ENCODE results near the gene TMTC1. TPM values are rescaled to one million over a fixed set of nuclear protein-coding genes. Genes with fewer than 3 reads are reported as not detected.

TMTC1 gene
- total and polyA plus RNA-seq, 8 donors, result 1.2 to 5.1 (median 2.8) TPM

- 36 to 57% methylated on average over 3 of the region's 3 CpGs for WGBS, 2 donors
These were observed 110.4 kb downstream of the TMTC1 start for GRCh38 chr12:29673346-29673745.

DNA sequence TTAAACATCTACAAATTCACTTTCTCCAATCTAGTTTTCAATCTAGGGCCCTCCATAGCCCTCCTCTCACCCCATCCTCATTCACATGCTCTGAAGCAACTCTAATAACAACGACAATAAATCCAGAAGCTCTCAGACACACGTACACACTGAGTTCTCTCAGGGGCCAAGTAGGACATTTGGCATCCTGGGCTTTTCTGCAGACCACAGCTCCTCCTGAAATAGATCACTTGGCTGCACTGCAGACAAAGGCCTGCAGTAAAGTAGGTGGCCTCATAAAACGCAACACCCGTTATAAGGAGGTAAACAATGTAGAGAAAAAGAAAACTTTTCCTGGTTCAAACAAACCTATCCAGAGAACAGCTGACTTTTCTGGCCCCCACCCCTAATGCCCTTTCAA lies 111.2 kb downstream of the TMTC1 start:
- FAIRE-seq, result no peak
- no peak overlapping the region for H3K4me3 ChIP-seq
- no peaks in the 10 kb centered on the region for H3K36me3 ChIP-seq
- no peaks in the 10 kb centered on the region for H3K9me3 ChIP-seq
- no peak overlapping the region for H3K27ac ChIP-seq
- no peak for TF ChIP-seq CTCF (IDR thresholded peaks at IDR 0.05)
- ATAC-seq, result no peak
- H3K4me1 ChIP-seq, result no peaks in the 10 kb centered on the region
- no peaks in the 10 kb centered on the region for H3K27me3 ChIP-seq
- WGBS, 2 donors, result 56 to 58% methylated on average over 4 of the region's 4 CpGs
- no peak for DNase-seq
- intact Hi-C loops (cut with DNase I), result no loop called here

More at GRCh38 chr12:29673346-29673745, 110.4 kb downstream of the TMTC1 start:
- Histone ChIP-seq H3K9me3 (no peaks in the 10 kb centered on the region), H3K27me3 (no peaks in the 10 kb centered on the region), H3K4me1 (no peaks in the 10 kb centered on the region), H3K27ac (no peak overlapping the region), H3K36me3 (no peaks in the 10 kb centered on the region), H3K4me3 (no peak overlapping the region)
- no peak for TF ChIP-seq CTCF (IDR thresholded peaks at IDR 0.05)
- intact Hi-C loops (cut with DNase I), result no loop called here
- ATAC-seq, result no peak
- no peak for DNase-seq
- no peak for FAIRE-seq

DNA sequence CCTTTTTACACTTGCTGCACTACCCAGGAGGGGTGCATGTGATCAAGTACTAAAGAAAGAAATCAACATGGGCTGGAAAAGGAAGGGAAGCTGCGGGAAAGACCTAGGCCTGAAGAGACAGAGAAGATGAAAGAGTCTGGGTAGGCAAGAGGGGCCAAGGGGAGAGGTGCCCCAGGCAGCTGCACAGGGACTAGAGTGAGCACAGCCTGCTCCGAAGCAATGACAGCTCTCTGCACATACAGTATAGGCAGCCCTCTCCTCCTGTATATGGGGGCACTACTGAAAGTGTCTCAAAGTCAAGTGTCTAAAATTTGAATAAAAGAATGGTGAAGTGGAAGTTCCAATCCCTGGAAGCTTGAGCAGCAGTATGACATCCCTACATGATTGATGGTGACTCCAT lies 112.0 kb downstream of the TMTC1 start:
- Histone ChIP-seq H3K27me3 (no peaks in the 10 kb centered on the region), H3K4me3 (no peak overlapping the region), H3K9me3 (no peaks in the 10 kb centered on the region), H3K4me1 (no peaks in the 10 kb centered on the region), H3K27ac (no peak overlapping the region), H3K36me3 (no peaks in the 10 kb centered on the region)
- intact Hi-C loops (cut with DNase I), result no loop called here
- ATAC-seq, result no peak
- 62 to 81% methylated on average over 2 of the region's 2 CpGs for WGBS, 2 donors
- FAIRE-seq, result no peak
- DNase-seq, result no peak
- TF ChIP-seq CTCF (IDR thresholded peaks at IDR 0.05), result no peak

DNA sequence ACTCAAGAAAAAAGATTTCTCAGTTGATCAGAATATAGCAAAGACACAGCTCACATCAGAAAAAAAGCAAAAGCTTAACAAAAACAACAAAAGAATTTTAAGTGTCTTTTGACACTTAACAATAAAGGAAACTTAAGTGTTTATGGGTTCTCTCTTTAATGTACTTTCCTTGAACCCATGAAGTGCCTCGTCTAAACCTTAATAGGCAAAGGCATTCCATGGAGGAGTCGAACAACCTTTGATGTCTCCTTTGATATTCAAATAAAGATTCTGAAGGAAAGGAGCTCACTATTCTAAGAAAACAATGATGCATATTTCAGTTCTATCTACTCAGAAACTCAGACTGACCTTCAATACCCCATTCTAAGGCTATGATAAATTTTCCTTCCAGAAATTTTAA lies 116.7 kb downstream of the TMTC1 start:
- WGBS, 2 donors, result 52 to 61% methylated on average over 2 of the region's 2 CpGs
- FAIRE-seq, result no peak
- DNase-seq, result no peak
- ATAC-seq, result no peak
- no peak overlapping the region for H3K27ac ChIP-seq
- intact Hi-C loops (cut with DNase I), result no loop called here
- H3K4me3 ChIP-seq, result no peak overlapping the region
- H3K9me3 ChIP-seq, result no peaks in the 10 kb centered on the region
- H3K36me3 ChIP-seq, result no peaks in the 10 kb centered on the region
- TF ChIP-seq CTCF (IDR thresholded peaks at IDR 0.05), result no peak
- no peaks in the 10 kb centered on the region for H3K4me1 ChIP-seq
- no peaks in the 10 kb centered on the region for H3K27me3 ChIP-seq

DNA sequence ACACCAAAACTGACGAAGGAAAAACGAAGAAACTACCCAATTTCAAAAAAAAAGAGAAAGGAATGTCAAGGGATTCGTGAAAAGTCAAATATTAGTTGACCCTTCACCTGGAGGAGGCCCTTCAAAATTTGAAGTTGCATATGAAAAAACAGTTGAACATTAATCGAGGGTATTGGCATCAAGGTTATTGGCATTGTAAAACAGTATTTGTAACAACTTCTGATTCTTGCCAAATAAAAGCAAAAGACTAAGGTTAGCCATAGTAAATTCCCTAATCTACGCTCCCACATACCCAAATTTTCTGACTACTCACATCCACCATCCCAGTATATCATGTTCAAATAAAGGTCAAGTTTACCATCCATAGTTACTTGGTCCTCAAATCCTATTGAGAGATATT lies 118.6 kb downstream of the TMTC1 start:
- FAIRE-seq, result no peak
- intact Hi-C loops (cut with DNase I), result no loop called here
- TF ChIP-seq CTCF (IDR thresholded peaks at IDR 0.05), result no peak
- H3K27me3 ChIP-seq, result no peaks in the 10 kb centered on the region
- 46% methylated on average over 5 of the region's 5 CpGs for WGBS, 2 donors
- H3K9me3 ChIP-seq, result no peaks in the 10 kb centered on the region
- DNase-seq, result no peak
- H3K36me3 ChIP-seq, result no peaks in the 10 kb centered on the region
- no peak overlapping the region for H3K4me3 ChIP-seq
- no peak for ATAC-seq
- H3K4me1 ChIP-seq, result no peaks in the 10 kb centered on the region
- H3K27ac ChIP-seq, result no peak overlapping the region

All from pancreas (tissue), 10 donors.